OCI-LY3 (cell line): ENCODE data around the gene GPR135.

Experiments
- H2AFZ ChIP-seq: fragments of 200-600, 300-600 bp; shearing (Covaris generic); 2 replicates; pipeline ENCODE4 v1.6.0; 2014; ENCODE audit warnings: antibody characterized with exemption, low read depth, low read length
- H3K27ac ChIP-seq: fragments of 200-600, 300-600 bp; sonication (generic); 2 replicates; pipeline ENCODE4 v1.5.1; 2014; ENCODE audit warnings: mild to moderate bottlenecking, low read length, moderate library complexity, mixed read lengths
- H3K27me3 ChIP-seq: fragments of 200-600, 300-600 bp; sonication (generic); 2 replicates; pipeline ENCODE4 v1.6.1; 2014; ENCODE audit warnings: low read depth, low read length, mixed read lengths
- H3K36me3 ChIP-seq: fragments of 200-600, 300-600 bp; sonication (generic); replicated peaks from 2 replicates; pipeline ENCODE3; 2014; ENCODE audit warnings: low read depth, low read length, mixed read lengths
- H3K4me1 ChIP-seq: fragments of 300-600, 200-600 bp; sonication (generic); 2 replicates; pipeline ENCODE4 v1.6.1; 2014; ENCODE audit warnings: low read length, mixed read lengths
- H3K4me2 ChIP-seq: fragments of 200-600, 300-600 bp; sonication (generic); 2 replicates; pipeline ENCODE4 v1.6.1; 2014; ENCODE audit warnings: low read length, mixed read lengths
- H3K4me3 ChIP-seq: fragments of 300-600, 200-600 bp; sonication (generic); 2 replicates; pipeline ENCODE4 v1.5.1; 2014; ENCODE audit warnings: antibody characterized with exemption, mild to moderate bottlenecking, low read length, moderate library complexity
- H3K79me2 ChIP-seq: fragments of 300-600, 200-600 bp; shearing (Covaris generic); 2 replicates; pipeline ENCODE4 v1.6.1; 2014; ENCODE audit warnings: mild to moderate bottlenecking, low read length, mixed read lengths
- H3K9ac ChIP-seq: fragments of 300-600, 200-600 bp; shearing (Covaris generic); 2 replicates; pipeline ENCODE4 v1.6.0; 2014; ENCODE audit warnings: mild to moderate bottlenecking, low read length, moderate library complexity
- H3K9me3 ChIP-seq: fragments of 200-600, 300-600 bp; shearing (Covaris generic); 2 replicates; pipeline ENCODE4 v1.6.1; 2014; ENCODE audit warnings: low read length, mixed read lengths; ENCODE audit not compliant: insufficient read depth
- H4K20me1 ChIP-seq: fragments of 200-600, 300-600 bp; sonication (generic); 2 replicates; pipeline ENCODE4 v1.6.1; 2016; ENCODE audit warnings: low read length, mixed read lengths; ENCODE audit not compliant: insufficient read depth
- EZH2phosphoT487 ChIP-seq: fragments of 200-600 bp; shearing (Covaris generic); IDR thresholded peaks from 2 replicates; pipeline ENCODE4 v1.6.1; 2018; ENCODE audit warnings: antibody characterized with exemption, mixed run types, low read depth
- TF ChIP-seq, protein P1 (sequence below): fragments of 200-600, 300-600 bp; sonication (generic); IDR thresholded peaks from 2 replicates; pipeline ENCODE4 v1.5.1; 2014; ENCODE audit warnings: antibody characterized with exemption, low read length, low read depth

GPR135 gene, protein sequence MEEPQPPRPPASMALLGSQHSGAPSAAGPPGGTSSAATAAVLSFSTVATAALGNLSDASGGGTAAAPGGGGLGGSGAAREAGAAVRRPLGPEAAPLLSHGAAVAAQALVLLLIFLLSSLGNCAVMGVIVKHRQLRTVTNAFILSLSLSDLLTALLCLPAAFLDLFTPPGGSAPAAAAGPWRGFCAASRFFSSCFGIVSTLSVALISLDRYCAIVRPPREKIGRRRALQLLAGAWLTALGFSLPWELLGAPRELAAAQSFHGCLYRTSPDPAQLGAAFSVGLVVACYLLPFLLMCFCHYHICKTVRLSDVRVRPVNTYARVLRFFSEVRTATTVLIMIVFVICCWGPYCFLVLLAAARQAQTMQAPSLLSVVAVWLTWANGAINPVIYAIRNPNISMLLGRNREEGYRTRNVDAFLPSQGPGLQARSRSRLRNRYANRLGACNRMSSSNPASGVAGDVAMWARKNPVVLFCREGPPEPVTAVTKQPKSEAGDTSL

DNA sequence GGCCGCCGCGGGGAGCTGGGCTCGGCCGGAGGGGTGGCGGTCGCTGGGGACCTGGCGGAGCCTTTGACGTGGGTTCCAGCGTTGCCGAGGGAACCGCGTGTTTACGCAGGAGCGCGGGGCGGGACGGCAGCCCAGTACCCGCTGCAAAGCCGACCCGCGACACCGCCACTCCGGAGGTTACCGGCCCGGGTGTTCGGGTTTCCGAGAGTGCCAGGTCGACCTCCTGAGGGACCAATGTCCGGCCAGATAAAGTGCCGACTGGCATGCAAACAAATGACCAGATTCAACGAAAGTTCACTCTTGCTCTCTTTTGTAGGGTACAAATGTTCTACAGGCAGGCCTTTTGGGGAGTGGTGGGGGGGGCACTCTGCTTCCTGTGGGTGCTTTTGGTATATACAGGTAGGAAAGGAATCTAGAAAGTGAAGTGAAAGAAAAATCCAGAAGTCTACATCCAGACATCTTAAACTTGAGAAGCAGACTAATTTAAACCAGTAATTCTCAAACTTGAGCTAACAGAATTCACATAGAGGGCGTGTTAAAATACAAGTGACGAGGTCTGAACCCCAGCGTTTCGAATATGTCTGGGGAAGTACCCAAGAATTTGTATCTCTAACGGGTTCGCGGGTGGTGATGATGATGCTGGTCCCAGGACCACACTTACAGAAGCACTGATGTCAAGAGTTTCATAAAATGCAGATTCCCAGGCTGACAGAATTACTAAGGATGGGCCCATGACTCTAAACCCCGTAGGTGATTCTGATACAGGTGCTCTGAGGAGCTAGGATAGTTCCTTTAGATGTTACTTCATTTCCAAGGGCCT lies at the start of gene GPR135:
Gene GPR135 (minus strand): TSS at position 65 of the 820 bp plus-strand sequence. CDS start 154 bp downstream, outside the sequence.
- H3K4me2 ChIP-seq = 0 out of 2 replicates have a peak within 1 kb of the TSS, but pooled peaks have one; percentile 19
- peaks cover 26% of the 10 kb centered on the region for H3K36me3 ChIP-seq

DNA sequence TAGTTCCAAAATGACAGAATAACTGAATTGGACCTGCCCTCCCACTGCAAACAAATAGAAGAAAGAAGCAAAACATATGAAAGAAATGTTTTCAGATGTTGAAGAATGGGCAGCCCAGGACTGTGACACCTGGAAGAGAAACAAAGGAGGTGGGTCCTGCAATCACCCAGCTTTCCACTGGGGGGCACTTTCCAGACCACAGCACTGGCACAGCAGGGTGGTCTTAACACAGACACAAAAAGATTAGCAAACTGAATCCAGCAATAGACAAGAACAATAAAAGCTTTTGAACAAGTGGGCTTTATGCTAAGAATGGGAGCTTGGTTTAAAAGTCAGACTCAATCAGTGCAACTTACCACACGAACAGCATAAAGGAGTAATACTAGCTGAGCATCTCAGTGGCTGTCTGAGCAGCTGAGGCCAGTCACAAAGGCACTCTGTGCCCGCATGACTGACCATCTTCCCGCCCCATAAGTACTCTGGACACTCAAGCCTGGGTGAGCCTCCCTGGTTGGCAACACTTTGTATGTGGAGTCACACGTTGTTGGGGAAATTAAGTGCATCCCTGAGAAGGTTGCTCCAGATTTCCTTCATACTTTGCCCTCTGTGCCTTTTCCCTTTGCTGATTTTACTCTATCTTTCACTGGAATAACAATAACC lies 46.9 kb upstream of the GPR135 start:
- Histone ChIP-seq H3K9me3 (no peaks in the 10 kb centered on the region), H2AFZ (no peak overlapping the region), H3K9ac (no peak overlapping the region), H3K4me1 (no peaks in the 10 kb centered on the region), H3K27ac (no peak overlapping the region), H3K4me3 (no peak overlapping the region), H3K36me3 (no peaks in the 10 kb centered on the region), H4K20me1 (no peaks in the 10 kb centered on the region), H3K79me2 (no peaks in the 10 kb centered on the region), H3K27me3 (peaks cover 7% of the 10 kb centered on the region; the same call in 1 of the 2 replicates), H3K4me2 (no peak overlapping the region)
- TF ChIP-seq EZH2phosphoT487 = no peak
- TF ChIP-seq, protein P1, sequence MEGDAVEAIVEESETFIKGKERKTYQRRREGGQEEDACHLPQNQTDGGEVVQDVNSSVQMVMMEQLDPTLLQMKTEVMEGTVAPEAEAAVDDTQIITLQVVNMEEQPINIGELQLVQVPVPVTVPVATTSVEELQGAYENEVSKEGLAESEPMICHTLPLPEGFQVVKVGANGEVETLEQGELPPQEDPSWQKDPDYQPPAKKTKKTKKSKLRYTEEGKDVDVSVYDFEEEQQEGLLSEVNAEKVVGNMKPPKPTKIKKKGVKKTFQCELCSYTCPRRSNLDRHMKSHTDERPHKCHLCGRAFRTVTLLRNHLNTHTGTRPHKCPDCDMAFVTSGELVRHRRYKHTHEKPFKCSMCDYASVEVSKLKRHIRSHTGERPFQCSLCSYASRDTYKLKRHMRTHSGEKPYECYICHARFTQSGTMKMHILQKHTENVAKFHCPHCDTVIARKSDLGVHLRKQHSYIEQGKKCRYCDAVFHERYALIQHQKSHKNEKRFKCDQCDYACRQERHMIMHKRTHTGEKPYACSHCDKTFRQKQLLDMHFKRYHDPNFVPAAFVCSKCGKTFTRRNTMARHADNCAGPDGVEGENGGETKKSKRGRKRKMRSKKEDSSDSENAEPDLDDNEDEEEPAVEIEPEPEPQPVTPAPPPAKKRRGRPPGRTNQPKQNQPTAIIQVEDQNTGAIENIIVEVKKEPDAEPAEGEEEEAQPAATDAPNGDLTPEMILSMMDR = peak; percentile 75

More for the DNA sequence above, at the start of gene GPR135:
- Histone ChIP-seq H3K79me2 (no peaks in the 10 kb centered on the region), H3K4me3 (peak within 1 kb of the TSS; percentile 52; the same call in 1 of the 2 replicates), H3K9me3 (no peaks in the 10 kb centered on the region), H4K20me1 (no peaks in the 10 kb centered on the region), H3K9ac (no peak within 1 kb of the TSS), H3K27me3 (no peaks in the 10 kb centered on the region), H3K4me1 (no peaks in the 10 kb centered on the region), H2AFZ (no peak within 1 kb of the TSS), H3K27ac (no peak within 1 kb of the TSS)
- TF ChIP-seq EZH2phosphoT487 = no peak
- TF ChIP-seq, protein P1 = no peak

DNA sequence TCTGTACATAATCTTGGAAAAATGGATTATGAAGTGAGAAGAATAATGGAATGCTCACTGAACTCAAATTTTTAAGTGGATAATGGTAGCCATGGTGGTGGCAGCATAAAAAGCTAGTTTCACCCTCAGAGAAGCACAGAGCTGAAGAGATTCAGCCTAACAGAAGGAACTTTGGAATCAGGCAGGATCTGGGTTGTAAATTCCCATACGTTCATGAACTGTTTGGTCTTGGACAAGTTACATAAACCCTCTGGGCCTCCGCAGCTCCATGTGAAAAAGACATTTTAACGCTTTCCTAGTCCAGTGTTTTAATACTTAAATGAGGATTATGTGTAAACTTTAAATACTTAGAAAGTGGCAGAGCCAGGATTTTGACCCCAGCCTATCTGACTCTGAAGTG lies 45.8 kb upstream of the GPR135 start:
- H2AFZ ChIP-seq = no peak overlapping the region
- H3K9ac ChIP-seq = no peak overlapping the region
- H3K79me2 ChIP-seq = no peaks in the 10 kb centered on the region
- H3K4me3 ChIP-seq = no peak overlapping the region
- H3K4me1 ChIP-seq = no peaks in the 10 kb centered on the region
- no peak for TF ChIP-seq EZH2phosphoT487
- TF ChIP-seq, protein P1 = no peak
- H3K9me3 ChIP-seq = no peaks in the 10 kb centered on the region
- H4K20me1 ChIP-seq = no peaks in the 10 kb centered on the region
- H3K27ac ChIP-seq = no peak overlapping the region
- peaks cover 7% of the 10 kb centered on the region; the same call in 1 of the 2 replicates for H3K27me3 ChIP-seq
- no peak overlapping the region for H3K4me2 ChIP-seq
- no peaks in the 10 kb centered on the region for H3K36me3 ChIP-seq
